T-helper 17 cell (primary cell): ENCODE measurements around the gene PCBP3. TPM values are rescaled to one million over a fixed set of nuclear protein-coding genes. Genes with fewer than 3 reads are reported as not detected.
"Not testable (repeated sequence)": the region's sequence is repeated elsewhere in the genome, so short reads cannot be mapped to it uniquely, and the experiment has no call there.

ENCODE experiments used
- ATAC-seq: fragments of 150-1000 bp; cut with Tn5 transposase; 2 replicates; pipeline ENCODE4 v1.10.0; 2021; ENCODE audit warnings: mild to moderate bottlenecking, moderate library complexity
- DNase-seq, 3 donors: peaks; one replicate each; pipeline versions ENCODE4 v3.0.0 to v3.0.0-alpha.2; 2020 to 2021
- H3K9me3 ChIP-seq: one replicate; pipeline ENCODE4 v1.7.0; 2013; ENCODE audit warnings: low read length, mild to moderate bottlenecking; ENCODE audit not compliant: control insufficient read depth, poor library complexity, severe bottlenecking
- H3K27ac Mint-ChIP-seq: one replicate; pipeline ENCODE4 v1.8.0; 2022; ENCODE audit warnings: mild to moderate bottlenecking, moderate library complexity, mixed read lengths
- H3K27me3 Mint-ChIP-seq: one replicate; pipeline ENCODE4 v1.8.0; 2022; ENCODE audit warnings: mixed read lengths
- H3K36me3 Mint-ChIP-seq: one replicate; pipeline ENCODE4 v1.8.0; 2022; ENCODE audit warnings: low read depth, mixed read lengths
- H3K4me1 Mint-ChIP-seq: one replicate; pipeline ENCODE4 v1.8.0; 2022; ENCODE audit warnings: mild to moderate bottlenecking, mixed read lengths
- H3K4me3 Mint-ChIP-seq: one replicate; pipeline ENCODE4 v1.8.0; 2022; ENCODE audit warnings: mild to moderate bottlenecking, moderate library complexity, mixed read lengths
- total RNA-seq, 4 donors: library from RNA in 2 of 4; stranded (reverse) in 2 of 4; gene quantifications; one replicate each; pipeline ENCODE4 v1.2.3 and lab custom pipeline; 2022 to 2026

PCBP3 gene
- total RNA-seq, 2 donors from 2014 or later = 0.91 to 4.2 TPM

DNA sequence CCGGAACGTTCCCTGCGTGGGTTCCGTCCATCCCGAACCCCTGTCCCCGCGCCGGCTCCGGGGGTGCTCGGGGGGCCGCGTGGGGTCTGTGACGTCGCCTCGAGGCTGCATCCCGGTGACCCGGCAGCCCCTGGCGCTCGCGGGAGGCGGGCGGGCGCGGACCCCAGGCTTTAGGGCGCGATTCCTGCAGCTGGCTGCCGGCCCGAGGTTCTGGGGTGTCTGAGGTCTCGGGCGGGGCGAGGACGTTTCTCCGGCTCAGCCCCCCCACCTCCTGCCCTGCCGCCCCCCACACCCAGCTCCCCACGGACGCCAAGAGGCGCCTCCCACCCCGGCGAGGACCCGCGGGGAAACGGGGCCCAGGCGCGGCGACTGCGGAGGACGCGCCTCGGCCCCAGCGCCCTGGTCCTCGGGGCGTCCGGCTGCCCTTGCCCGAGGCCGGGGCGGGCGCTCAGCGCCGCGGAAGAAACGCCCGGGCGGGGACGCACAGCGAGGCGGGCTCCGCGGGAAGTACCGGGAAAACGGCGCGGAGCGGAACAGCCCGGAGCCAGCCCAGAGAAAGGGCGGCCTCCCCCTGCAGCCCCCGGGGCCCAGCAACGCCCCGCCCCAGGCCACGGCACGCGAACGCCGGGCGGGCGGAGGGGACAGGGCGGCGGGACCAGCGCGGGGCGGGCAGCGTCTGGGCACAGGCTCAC is 1.3 kb upstream of the PCBP3 start:
- H3K4me1 Mint-ChIP-seq = peaks cover 11% of the 10 kb centered on the region
- H3K9me3 ChIP-seq = no peaks in the 10 kb centered on the region
- ATAC-seq (no peak), DNase-seq (no peak)
- peaks cover 4% of the 10 kb centered on the region for H3K27me3 Mint-ChIP-seq
- no peak overlapping the region for H3K27ac Mint-ChIP-seq
- H3K4me3 Mint-ChIP-seq = no peak overlapping the region
- H3K36me3 Mint-ChIP-seq = no peaks in the 10 kb centered on the region

- Mint-ChIP-seq H3K27me3 (peaks cover 4% of the 10 kb centered on the region), H3K36me3 (no peaks in the 10 kb centered on the region), H3K27ac (peak overlapping the region; percentile 48), H3K4me1 (peaks cover 11% of the 10 kb centered on the region), H3K4me3 (peak overlapping the region; percentile 76)
- H3K9me3 ChIP-seq = no peaks in the 10 kb centered on the region
- ATAC-seq = no peak
- DNase-seq = no peak
Measured at GRCh38 chr21:45644041-45644906, 749 bp downstream of the PCBP3 start.

- Mint-ChIP-seq H3K27ac (no peak overlapping the region), H3K36me3 (no peaks in the 10 kb centered on the region), H3K27me3 (peaks cover 10% of the 10 kb centered on the region), H3K4me3 (no peak overlapping the region), H3K4me1 (no peaks in the 10 kb centered on the region)
- ATAC-seq (no peak), DNase-seq (no peak)
- H3K9me3 ChIP-seq = no peaks in the 10 kb centered on the region
Measured at GRCh38 chr21:45651921-45652320, 8.4 kb downstream of the PCBP3 start.

GRCh38 chr21:45655124-45655523 is 11.6 kb downstream of the PCBP3 start:
- no peak for ATAC-seq
- Mint-ChIP-seq H3K4me1 (no peaks in the 10 kb centered on the region), H3K4me3 (no peak overlapping the region), H3K27ac (no peak overlapping the region), H3K27me3 (peaks cover 18% of the 10 kb centered on the region), H3K36me3 (no peaks in the 10 kb centered on the region)
- H3K9me3 ChIP-seq = no peaks in the 10 kb centered on the region
- no peak for DNase-seq

DNA sequence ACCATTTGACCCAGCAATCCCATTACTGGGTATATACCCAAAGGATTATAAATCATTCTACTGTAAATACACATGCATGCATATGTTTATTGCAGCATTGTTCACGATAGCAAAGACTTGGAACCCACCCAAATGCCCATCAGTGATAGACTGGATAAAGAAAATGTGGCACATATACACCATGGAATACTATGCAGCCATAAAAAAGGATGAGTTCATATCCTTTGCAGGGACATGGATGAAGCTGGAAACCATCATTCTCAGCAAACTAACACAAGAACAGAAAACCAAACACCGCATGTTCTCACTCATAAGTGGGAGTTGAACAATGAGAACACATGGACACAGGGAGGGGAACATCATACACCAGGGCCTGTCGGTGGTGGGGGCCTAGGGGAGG is 12.6 kb downstream of the PCBP3 start:
- not testable (repeated sequence) for H3K4me1 Mint-ChIP-seq, H3K4me3 Mint-ChIP-seq, H3K27ac Mint-ChIP-seq, ATAC-seq, H3K9me3 ChIP-seq, DNase-seq, H3K36me3 Mint-ChIP-seq
- peaks cover 18% of the 10 kb centered on the region for H3K27me3 Mint-ChIP-seq

- ATAC-seq, H3K4me3 Mint-ChIP-seq, H3K9me3 ChIP-seq, H3K4me1 Mint-ChIP-seq, DNase-seq, H3K36me3 Mint-ChIP-seq, H3K27ac Mint-ChIP-seq, H3K27me3 Mint-ChIP-seq: not testable (repeated sequence)
Measured at GRCh38 chr21:45661913-45662622, 18.5 kb downstream of the PCBP3 start.

- H3K27me3 Mint-ChIP-seq, H3K4me1 Mint-ChIP-seq, H3K27ac Mint-ChIP-seq, H3K36me3 Mint-ChIP-seq, DNase-seq, ATAC-seq, H3K9me3 ChIP-seq, H3K4me3 Mint-ChIP-seq: not testable (repeated sequence)
Measured at GRCh38 chr21:45662623-45663245, 19.2 kb downstream of the PCBP3 start.

- DNase-seq (no peak), ATAC-seq (no peak)
- H3K27me3 Mint-ChIP-seq = no peaks in the 10 kb centered on the region
- H3K27ac Mint-ChIP-seq = no peak overlapping the region
- no peak overlapping the region for H3K4me3 Mint-ChIP-seq
- no peaks in the 10 kb centered on the region for H3K9me3 ChIP-seq
- H3K4me1 Mint-ChIP-seq = no peaks in the 10 kb centered on the region
- peaks cover 2% of the 10 kb centered on the region for H3K36me3 Mint-ChIP-seq
Measured at GRCh38 chr21:45669382-45669781, 25.9 kb downstream of the PCBP3 start.

DNA sequence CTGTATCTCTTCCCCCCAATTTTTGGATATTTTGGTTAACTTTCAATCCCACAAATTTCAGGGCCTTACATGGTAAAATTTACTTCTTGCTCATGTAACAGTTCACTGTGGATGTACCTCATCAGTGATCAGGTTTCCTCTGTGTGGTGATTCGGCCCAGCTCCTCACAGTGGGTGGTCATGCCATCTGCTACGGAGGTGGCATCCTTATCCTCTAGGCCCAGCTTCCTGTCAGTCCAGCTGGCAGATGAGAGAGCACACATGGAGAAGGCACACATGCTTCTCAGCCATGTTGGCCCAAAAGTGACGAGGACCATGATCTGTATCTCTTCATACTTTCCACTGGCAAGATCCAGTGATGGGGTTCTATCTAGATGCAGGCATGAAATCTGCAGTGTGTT is 27.2 kb downstream of the PCBP3 start:
- Mint-ChIP-seq H3K4me3 (no peak overlapping the region), H3K27me3 (no peaks in the 10 kb centered on the region), H3K27ac (no peak overlapping the region), H3K4me1 (no peaks in the 10 kb centered on the region), H3K36me3 (peaks cover 2% of the 10 kb centered on the region)
- DNase-seq = no peak
- no peaks in the 10 kb centered on the region for H3K9me3 ChIP-seq
- no peak for ATAC-seq

DNA sequence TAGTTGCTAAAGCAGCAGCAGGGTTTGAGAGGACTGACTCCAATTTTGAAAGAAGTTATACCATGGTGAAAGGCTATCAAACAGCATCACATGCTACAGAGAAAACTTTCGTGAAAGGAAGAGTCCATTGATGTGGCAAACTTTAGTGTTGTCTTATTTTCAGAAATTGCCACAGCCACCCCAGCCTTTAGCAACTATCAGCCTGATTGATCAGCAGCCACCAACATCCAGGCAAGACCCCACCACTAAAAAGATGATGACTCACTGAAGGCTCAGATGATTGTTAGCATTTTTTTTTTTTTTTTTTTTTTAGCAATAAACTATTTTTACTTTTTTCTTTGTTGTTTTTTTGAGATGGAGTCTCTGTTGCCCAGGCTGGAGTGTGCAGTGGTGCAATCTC is 35.3 kb downstream of the PCBP3 start:
- not testable (repeated sequence) for H3K9me3 ChIP-seq, H3K4me1 Mint-ChIP-seq, ATAC-seq, H3K27ac Mint-ChIP-seq, H3K36me3 Mint-ChIP-seq, H3K4me3 Mint-ChIP-seq, DNase-seq, H3K27me3 Mint-ChIP-seq

DNA sequence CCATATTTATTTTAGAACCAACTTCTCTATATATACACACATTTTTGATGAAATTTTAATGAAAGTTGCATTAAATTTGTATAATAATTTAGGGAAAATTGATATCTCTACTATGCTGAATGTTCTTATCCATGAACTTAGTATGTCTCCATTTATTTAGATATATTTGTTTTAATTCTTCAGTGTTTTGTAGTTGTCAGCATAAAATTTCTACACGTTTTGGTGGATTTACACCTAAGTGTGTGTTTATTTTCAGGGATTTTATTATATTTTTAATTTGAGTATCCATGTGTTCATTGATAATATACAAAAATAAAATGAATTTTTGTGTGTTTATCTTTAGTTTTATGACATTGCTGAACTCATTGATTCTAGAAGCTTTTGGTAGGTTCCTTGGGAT is 36.7 kb downstream of the PCBP3 start:
- H3K27me3 Mint-ChIP-seq = no peaks in the 10 kb centered on the region
- H3K36me3 Mint-ChIP-seq = peaks cover 2% of the 10 kb centered on the region
- H3K27ac Mint-ChIP-seq = no peak overlapping the region
- no peaks in the 10 kb centered on the region for H3K9me3 ChIP-seq
- DNase-seq (no peak), ATAC-seq (no peak)
- H3K4me3 Mint-ChIP-seq = no peak overlapping the region
- no peaks in the 10 kb centered on the region for H3K4me1 Mint-ChIP-seq

DNA sequence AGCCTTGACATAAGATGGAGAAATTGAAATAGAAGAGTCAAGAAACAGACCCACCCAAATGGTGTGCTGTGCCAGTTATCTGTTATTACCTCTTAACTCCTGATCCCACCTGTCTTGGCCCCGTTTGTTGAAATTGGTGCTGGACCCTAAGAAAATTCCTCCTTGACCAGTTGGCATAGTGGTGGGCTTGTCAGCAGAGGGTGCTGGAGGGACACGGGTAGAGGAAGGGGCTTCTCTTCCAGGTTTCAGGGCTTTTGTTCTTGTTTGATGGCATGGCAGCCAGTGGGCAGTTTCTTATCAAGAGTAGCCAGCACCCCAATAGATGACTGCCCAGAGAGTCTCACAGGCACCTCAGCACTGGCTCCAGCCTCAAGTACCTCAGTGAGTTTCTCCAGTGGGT is 51.6 kb downstream of the PCBP3 start:
- Mint-ChIP-seq H3K27me3 (no peaks in the 10 kb centered on the region), H3K4me1 (peaks cover 7% of the 10 kb centered on the region), H3K36me3 (no peaks in the 10 kb centered on the region), H3K27ac (no peak overlapping the region), H3K4me3 (no peak overlapping the region)
- no peak for ATAC-seq
- no peak for DNase-seq
- H3K9me3 ChIP-seq = no peaks in the 10 kb centered on the region
